HTERT RPE-1 (cell line): Measurements from ENCODE around the gene PBRM1.
"Not testable (repeated sequence)": the region's sequence is repeated elsewhere in the genome, so short reads cannot be mapped to it uniquely, and the experiment has no call there.

Source experiments
- in situ Hi-C: fragments of 300-500 bp; cut with MboI; formaldehyde crosslinking; loops from 4 replicates; pipeline ENCODE4 v1.14.3; 2020; ENCODE audit warnings: low sequenced_read_pairs

PBRM1 gene

DNA sequence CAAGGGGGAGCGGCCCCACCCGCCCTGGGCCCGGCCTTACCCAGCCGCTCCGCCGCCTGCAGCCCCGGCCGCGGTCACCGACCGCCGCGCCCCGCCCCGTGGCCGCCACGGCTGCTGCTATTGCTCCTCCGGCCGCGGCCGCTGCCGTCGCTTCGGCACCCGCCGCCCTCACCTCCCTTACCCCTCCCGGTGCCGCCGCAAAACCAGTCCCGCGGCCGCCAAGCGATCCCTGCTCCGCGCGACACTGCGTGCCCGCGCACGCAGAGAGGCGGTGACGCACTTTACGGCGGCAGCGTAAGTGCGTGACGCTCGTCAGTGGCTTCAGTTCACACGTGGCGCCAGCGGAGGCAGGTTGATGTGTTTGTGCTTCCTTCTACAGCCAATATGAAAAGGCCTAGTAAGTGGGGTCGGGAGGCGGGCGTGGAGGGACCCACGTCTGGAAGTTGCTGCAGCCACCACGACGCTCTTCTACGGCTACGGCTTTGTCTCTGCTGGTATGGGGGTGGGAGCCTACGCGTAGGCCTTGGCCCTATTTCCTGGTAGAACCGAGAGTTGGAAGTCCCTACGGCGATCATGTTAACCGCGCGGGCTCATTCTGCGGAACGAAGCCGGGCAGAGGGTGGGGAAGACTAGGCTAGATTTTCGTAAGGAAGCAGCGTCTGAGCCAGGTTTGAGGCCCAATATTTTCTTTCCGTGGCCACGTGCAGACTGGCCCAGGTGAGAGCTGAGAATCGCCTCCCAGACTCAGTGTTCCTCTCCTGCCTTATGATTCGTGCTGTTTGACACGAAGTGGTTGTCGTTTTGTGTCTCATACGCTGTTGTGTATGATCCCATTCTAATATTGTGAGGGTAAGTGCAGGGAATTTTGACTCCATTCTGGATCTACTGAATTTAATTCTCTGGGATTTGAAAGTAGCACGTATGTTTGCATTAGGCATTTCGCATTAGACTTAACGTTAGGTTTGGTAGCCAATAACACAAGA, at the start of gene PBRM1, which contains the start of gene GNL3:
TSS of gene PBRM1 (minus strand) at position 205 of the 983 bp plus-strand sequence.
TSS of gene GNL3 (plus strand) at position 324 of the 983 bp plus-strand sequence. CDS start at position 385, 61 bp downstream.
- in situ Hi-C loops: no loop called here

DNA sequence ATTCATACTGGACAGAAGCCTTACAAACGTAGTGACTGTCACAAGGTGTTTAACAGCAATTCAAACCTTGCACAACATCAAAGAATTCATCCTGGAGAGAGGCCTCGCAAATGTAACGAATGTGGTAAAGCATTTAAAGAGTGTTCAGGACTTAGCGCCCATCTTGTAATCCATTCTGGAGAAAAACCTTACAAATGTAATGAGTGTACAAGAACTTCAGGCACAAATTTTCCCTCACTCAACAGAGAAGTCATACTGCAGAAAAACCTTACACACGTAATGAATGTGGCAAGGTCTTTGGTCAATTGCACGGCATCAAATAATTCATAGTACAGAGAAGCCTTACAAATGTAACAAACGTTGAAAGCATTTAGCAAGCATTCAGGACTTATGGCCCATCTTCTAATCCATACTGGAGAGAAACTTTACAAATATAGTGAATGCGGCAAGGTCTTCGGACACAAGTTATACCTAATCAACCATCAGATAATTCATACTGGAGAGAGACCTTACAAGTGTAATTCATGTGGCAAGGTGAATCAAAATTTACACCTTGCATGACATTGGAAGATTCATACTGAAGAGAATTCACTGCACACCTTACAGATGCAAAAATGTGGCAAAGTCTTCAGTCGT, 47.7 kb upstream of the PBRM1 start:
- in situ Hi-C loops: no loop called here

- in situ Hi-C loops: no loop called here
These were observed 45.9 kb upstream of the PBRM1 start for GRCh38 chr3:52731590-52731989.

- in situ Hi-C loops: no loop called here
These were observed 45.0 kb upstream of the PBRM1 start for GRCh38 chr3:52730681-52731080.

- in situ Hi-C loops: not testable (repeated sequence)
These were observed 43.0 kb upstream of the PBRM1 start for GRCh38 chr3:52728753-52729152.

DNA sequence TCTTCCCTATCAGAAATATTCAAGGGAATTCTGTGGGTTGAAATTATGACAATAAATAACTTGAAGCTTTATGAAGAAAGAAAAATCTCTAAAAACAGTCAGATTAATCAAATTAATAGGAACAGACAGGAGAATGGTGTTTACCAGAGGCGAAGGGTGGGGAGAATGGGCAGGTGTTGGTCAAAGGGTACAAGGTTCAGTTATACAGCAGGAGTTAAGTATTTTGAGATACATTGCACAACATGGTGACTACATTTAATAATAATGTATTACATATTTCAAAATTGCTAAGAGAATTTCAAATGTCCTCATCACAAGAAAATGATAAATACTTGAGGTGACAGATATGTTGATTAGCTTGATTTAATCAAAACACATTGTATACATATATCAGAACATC, 38.8 kb upstream of the PBRM1 start:
- in situ Hi-C loops: no loop called here

DNA sequence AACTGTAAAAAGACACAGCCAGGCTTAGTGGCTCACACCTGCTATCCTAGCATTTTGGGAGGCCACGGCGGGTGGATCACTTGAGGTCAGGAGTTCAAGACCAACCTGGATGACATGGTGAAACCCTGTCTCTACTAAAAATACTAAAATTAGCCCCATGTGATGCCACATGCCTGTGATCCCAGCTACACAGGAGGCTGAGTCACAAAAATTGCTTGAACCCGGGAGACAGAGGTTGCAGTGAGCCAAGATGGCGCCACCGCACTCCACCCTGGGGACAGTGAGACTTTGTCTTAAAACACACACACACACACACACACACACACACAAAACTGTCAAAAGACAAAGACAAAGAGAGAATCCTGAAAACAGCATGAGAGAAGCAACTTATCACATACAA, 38.2 kb upstream of the PBRM1 start:
- in situ Hi-C loops: no loop called here

GRCh38 chr3:52722491-52722890, 36.8 kb upstream of the PBRM1 start:
- in situ Hi-C loops: no loop called here

GRCh38 chr3:52721730-52722008, 36.0 kb upstream of the PBRM1 start:
- in situ Hi-C loops: no loop called here

DNA sequence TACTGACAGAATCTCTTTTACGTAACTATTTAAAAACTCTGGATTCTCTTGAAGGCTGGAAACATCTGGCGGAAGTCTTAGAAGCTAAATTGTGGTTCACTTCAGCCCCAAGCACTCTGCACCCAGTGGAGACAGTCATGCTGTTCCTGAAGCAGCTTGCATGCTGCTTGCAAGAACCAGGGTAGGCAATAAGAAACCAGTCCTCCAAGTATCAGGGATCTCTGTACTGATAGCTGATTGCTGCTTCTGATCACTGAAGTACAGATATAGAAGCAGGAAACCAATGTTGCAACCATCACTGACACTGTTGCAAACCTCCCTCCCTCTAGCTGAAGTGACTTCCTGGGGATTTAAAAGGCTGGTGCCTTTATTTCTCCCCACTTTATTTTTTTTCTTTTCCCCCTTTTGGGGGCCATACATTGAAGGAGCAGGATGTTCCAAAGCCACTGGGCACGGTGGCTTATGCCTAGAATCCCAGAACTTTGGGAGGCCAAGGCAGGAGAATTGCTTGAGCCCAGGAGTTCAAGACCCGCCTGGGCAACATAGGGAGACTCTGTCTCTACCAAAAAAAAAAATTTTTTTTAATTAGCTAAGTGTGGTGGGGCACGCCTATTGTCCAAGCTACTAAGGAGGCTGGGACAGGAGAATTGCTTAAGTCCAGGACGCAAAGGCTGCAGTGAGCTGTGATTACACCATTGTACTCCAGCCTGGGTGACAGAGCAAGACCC, 35.5 kb upstream of the PBRM1 start:
- in situ Hi-C loops: no loop called here

GRCh38 chr3:52719618-52720017, 33.9 kb upstream of the PBRM1 start:
- in situ Hi-C loops: no loop called here

GRCh38 chr3:52715714-52716305, 30.1 kb upstream of the PBRM1 start:
- in situ Hi-C loops: no loop called here

GRCh38 chr3:52714335-52715302, 28.9 kb upstream of the PBRM1 start:
- in situ Hi-C loops: no loop called here

DNA sequence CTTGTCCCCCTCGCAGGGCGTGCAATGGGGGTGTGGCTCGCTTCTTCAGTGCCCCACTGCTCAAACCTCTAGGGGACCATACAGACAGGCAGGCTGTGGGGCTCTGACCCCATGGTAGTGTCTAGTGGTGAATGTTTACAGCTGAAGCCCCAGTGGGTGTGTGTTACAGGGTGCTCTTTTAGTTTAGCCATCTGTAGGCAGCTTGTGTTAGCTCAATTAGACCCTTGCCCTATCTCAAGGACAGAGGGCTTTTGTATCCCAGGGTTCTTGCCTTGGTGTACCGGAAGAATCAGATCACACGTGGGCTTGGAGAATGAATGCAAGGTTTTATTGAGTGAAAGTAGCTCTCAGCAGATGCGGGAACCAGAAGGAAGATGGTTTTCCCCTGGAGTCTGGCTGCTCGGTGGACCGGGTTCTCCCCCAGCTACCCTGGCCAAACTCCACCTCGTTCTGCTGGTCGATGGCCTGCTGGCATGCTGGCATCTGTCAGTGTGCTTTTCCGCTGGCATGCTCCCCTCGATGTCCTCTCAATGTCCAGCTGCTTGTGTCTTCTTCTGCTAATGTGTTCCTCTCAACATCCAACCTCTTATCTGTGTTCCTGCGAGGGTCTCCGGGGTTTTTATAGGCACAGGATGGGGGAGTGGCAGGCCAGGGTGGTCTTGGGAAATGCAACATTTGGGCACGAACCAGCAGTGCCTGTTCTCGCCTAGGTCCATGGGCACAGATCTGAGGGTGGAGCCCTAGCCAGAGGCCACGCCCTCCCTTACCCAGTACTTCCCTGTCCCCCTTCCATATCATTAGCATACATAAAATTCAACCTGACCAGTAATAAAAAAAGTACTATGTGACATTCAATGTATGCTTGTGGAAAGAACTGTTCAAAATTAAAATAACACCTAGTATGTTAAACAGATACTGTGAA, 26.8 kb upstream of the PBRM1 start:
- in situ Hi-C loops: no loop called here

- in situ Hi-C loops: no loop called here
These were observed 24.8 kb upstream of the PBRM1 start for GRCh38 chr3:52710512-52710911.

GRCh38 chr3:52707585-52707984, 21.9 kb upstream of the PBRM1 start:
- in situ Hi-C loops: no loop called here

- in situ Hi-C loops: no loop called here
These were observed 20.3 kb upstream of the PBRM1 start, which contains the start of the genes GLT8D1 and SPCS1 for GRCh38 chr3:52705688-52706686. Gene GLT8D1 (minus strand): TSS chr3:52705791. CDS start chr3:52700460, 5,331 bp downstream. Gene SPCS1 (plus strand): TSS chr3:52706106. CDS start chr3:52706247, 141 bp downstream.

- in situ Hi-C loops: no loop called here
These were observed 19.6 kb upstream of the PBRM1 start for GRCh38 chr3:52705438-52705687.
